T-cell (primary cell): Measurements from ENCODE around the gene CSNK1D. TPM values are rescaled to one million over a fixed set of nuclear protein-coding genes. Genes with fewer than 3 reads are reported as not detected.
"Not testable (repeated sequence)": the region's sequence is repeated elsewhere in the genome, so short reads cannot be mapped to it uniquely, and the experiment has no call there.

Experiments used
- ATAC-seq, 4 experiments: fragments of 200-7000 bp in 3 of 4; fragments of 150-1000 bp in 1 of 4; cut with Tn5 transposase; replicated peaks in 1 of 4; 1 replicate in 3 of 4; 2 replicates in 1 of 4; pipeline ENCODE4 v1.10.0; 2021; ENCODE audit warnings: moderate library complexity in 3 of 4, mild to moderate bottlenecking in 2 of 4, moderate number of reproducible peaks in 1 of 4
- CTCF ChIA-PET, 2 donors: fragments of 300-600 bp; sonication (Branson Sonifier 250); formaldehyde crosslinking; loops; one replicate each; lab custom pipeline; 2022; ENCODE audit warnings: antibody characterized with exemption in 2 of 2; lab: Charles Lee
- POLR2A ChIA-PET, 2 donors: fragments of 300-600 bp; sonication (Branson Sonifier 250); formaldehyde crosslinking; loops; one replicate each; lab custom pipeline; 2022; ENCODE audit warnings: antibody characterized with exemption in 2 of 2; lab: Charles Lee
- DNase-seq, 35 experiments: peaks; one replicate each; pipeline versions ENCODE4 v3.0.0 to v3.0.0-alpha.2; 2013 to 2023
- H3K27ac ChIP-seq: one replicate; pipeline ENCODE4 v1.5.1; 2013; ENCODE audit warnings: low read length
- H3K27me3 ChIP-seq, 2 experiments: replicated peaks in 1 of 2; 1 replicate in 1 of 2; 2 replicates in 1 of 2; pipeline versions ENCODE4 v1.6.1 to v1.7.0; 2013; ENCODE audit warnings: low read length in 1 of 2, mixed read lengths in 1 of 2; ENCODE audit not compliant: control insufficient read depth in 2 of 2, insufficient read depth in 2 of 2; ENCODE audit errors: extremely low read depth in 1 of 2
- H3K36me3 ChIP-seq, 2 donors: 1 replicate in 1 of 2; 2 replicates in 1 of 2; pipeline versions ENCODE4 v1.6.1 to v1.7.0; 2013; ENCODE audit warnings: low read length in 1 of 2; ENCODE audit not compliant: control insufficient read depth in 2 of 2, insufficient read depth in 1 of 2; ENCODE audit errors: extremely low read depth in 1 of 2
- H3K4me1 ChIP-seq, 2 experiments: 1 replicate in 1 of 2; 2 replicates in 1 of 2; pipeline versions ENCODE4 v1.6.1 to v1.7.0; 2013; ENCODE audit warnings: low read length in 2 of 2, mixed read lengths in 1 of 2; ENCODE audit not compliant: insufficient read depth in 2 of 2, control insufficient read depth in 1 of 2; ENCODE audit errors: extremely low read depth in 1 of 2
- H3K4me3 ChIP-seq, 2 donors: 1 replicate in 1 of 2; 2 replicates in 1 of 2; pipeline versions ENCODE4 v1.5.1 to v1.7.0; 2013; ENCODE audit warnings: mild to moderate bottlenecking in 2 of 2, low read length in 1 of 2, moderate library complexity in 1 of 2; ENCODE audit not compliant: control insufficient read depth in 1 of 2; ENCODE audit errors: extremely low read depth in 1 of 2
- H3K9me3 ChIP-seq: 2 replicates; pipeline ENCODE4 v1.7.0; 2013
- H3K27ac Mint-ChIP-seq, 2 donors: one replicate each; pipeline ENCODE4 v1.8.0; 2020 to 2021; ENCODE audit warnings: mild to moderate bottlenecking in 2 of 2, mixed read lengths in 2 of 2
- H3K27me3 Mint-ChIP-seq, 2 donors: one replicate each; pipeline ENCODE4 v1.8.0; 2021 to 2022; ENCODE audit warnings: mixed read lengths in 2 of 2
- H3K36me3 Mint-ChIP-seq: one replicate; pipeline ENCODE4 v1.8.0; 2021; ENCODE audit warnings: mixed read lengths
- H3K4me1 Mint-ChIP-seq, 3 donors: one replicate each; pipeline ENCODE4 v1.8.0; 2020 to 2022; ENCODE audit warnings: mixed read lengths in 3 of 3, mild to moderate bottlenecking in 1 of 3
- H3K4me3 Mint-ChIP-seq, 3 donors: one replicate each; pipeline ENCODE4 v1.8.0; 2020 to 2022; ENCODE audit warnings: mild to moderate bottlenecking in 3 of 3, mixed read lengths in 3 of 3, moderate library complexity in 3 of 3
- H3K9me3 Mint-ChIP-seq, 3 donors: one replicate each; pipeline ENCODE4 v1.8.0; 2020 to 2022; ENCODE audit warnings: mixed read lengths in 3 of 3
- WGBS: methylation state at CpG from one replicate; pipeline ENCODE4 v1.1.5; 2013; ENCODE audit warnings: missing lambda C conversion rate; ENCODE audit not compliant: insufficient coverage; 5-methylcytosine and 5-hydroxymethylcytosine counted together
- total RNA-seq, 35 experiments: library from RNA in 6 of 35; stranded (reverse) in 6 of 35; fragments of 120-200 nt in 1 of 35; gene quantifications; one replicate each; pipeline versions ENCODE4 v1.2.1 to v1.2.4 and lab custom pipeline; 2013 to 2026

Gene CSNK1D
- total RNA-seq, 5 donors from 2014 or later (not counting 1 experiment from before 2014, with no cell fraction given), result 177 to 273 (median 194) TPM

GRCh38 chr17:82263641-82264040 is 9.9 kb downstream of the CSNK1D start:
- no peak for DNase-seq
- no peak overlapping the region for H3K27ac Mint-ChIP-seq
- CTCF ChIA-PET, result no interaction called here

GRCh38 chr17:82262344-82262743 is 11.2 kb downstream of the CSNK1D start:
- ATAC-seq (no peak), DNase-seq (no peak)
- H3K36me3 Mint-ChIP-seq, result peaks cover 62% of the 10 kb centered on the region
- ChIA-PET CTCF (no interaction called here), POLR2A (no interaction called here)
- H3K27me3 Mint-ChIP-seq, result no peaks in the 10 kb centered on the region
- H3K4me1 Mint-ChIP-seq, result peaks cover 53 to 54% (median 53%) of the 10 kb centered on the region in 3 donors
- H3K36me3 ChIP-seq, result peaks cover 23 to 89% of the 10 kb centered on the region in 2 donors
- 100% methylated on average over 2 of the region's 4 CpGs for WGBS
- H3K4me1 ChIP-seq, result peaks cover 0 to 21% of the 10 kb centered on the region in 2 experiments
- H3K27ac Mint-ChIP-seq, result peak overlapping the region in 1 of 2 donors; percentile 66
- no peaks in the 10 kb centered on the region for H3K27me3 ChIP-seq
- H3K27ac ChIP-seq, result no peak overlapping the region
- no peak overlapping the region for H3K4me3 Mint-ChIP-seq
- no peaks in the 10 kb centered on the region for H3K9me3 ChIP-seq
- no peak overlapping the region for H3K4me3 ChIP-seq
- H3K9me3 Mint-ChIP-seq, result no peaks in the 10 kb centered on the region

More at GRCh38 chr17:82263641-82264040, 9.9 kb downstream of the CSNK1D start:
- POLR2A ChIA-PET, result interaction anchor here in 1 of 2 donors (0.7 kb wide), 1 partner anchor 40 kb away, joined by 4 read pairs; no protein-coding TSS in a partner anchor
- no peaks in the 10 kb centered on the region for H3K9me3 ChIP-seq
- WGBS, result 96% methylated on average over 6 of the region's 9 CpGs
- H3K4me1 Mint-ChIP-seq, result peaks cover 56 to 62% (median 58%) of the 10 kb centered on the region in 3 donors
- peaks cover 2 to 29% of the 10 kb centered on the region in 2 experiments for H3K4me1 ChIP-seq
- no peak overlapping the region for H3K4me3 Mint-ChIP-seq
- ATAC-seq, result no peak
- H3K36me3 ChIP-seq, result peaks cover 23 to 90% of the 10 kb centered on the region in 2 donors
- peaks cover 53% of the 10 kb centered on the region for H3K36me3 Mint-ChIP-seq
- no peak overlapping the region for H3K27ac ChIP-seq
- no peaks in the 10 kb centered on the region for H3K27me3 ChIP-seq
- H3K4me3 ChIP-seq, result no peak overlapping the region
- H3K9me3 Mint-ChIP-seq, result no peaks in the 10 kb centered on the region
- no peaks in the 10 kb centered on the region for H3K27me3 Mint-ChIP-seq

- WGBS, result 98% methylated on average over 7 of the region's 8 CpGs
- H3K27ac Mint-ChIP-seq, H3K4me3 ChIP-seq, H3K27me3 ChIP-seq, ATAC-seq, CTCF ChIA-PET, H3K27me3 Mint-ChIP-seq, H3K9me3 ChIP-seq, H3K4me3 Mint-ChIP-seq, H3K27ac ChIP-seq, H3K9me3 Mint-ChIP-seq, POLR2A ChIA-PET, DNase-seq: not testable (repeated sequence)
- Mint-ChIP-seq H3K36me3 (peaks cover 60% of the 10 kb centered on the region), H3K4me1 (peaks cover 45 to 52% (median 50%) of the 10 kb centered on the region in 3 donors)
- Histone ChIP-seq H3K4me1 (peaks cover 0 to 13% of the 10 kb centered on the region in 2 experiments), H3K36me3 (peaks cover 23 to 92% of the 10 kb centered on the region in 2 donors)
Measured at GRCh38 chr17:82259972-82260961, 13.2 kb downstream of the CSNK1D start.

GRCh38 chr17:82258555-82258954 is 14.9 kb downstream of the CSNK1D start:
- ATAC-seq (no peak), DNase-seq (no peak)
- Mint-ChIP-seq H3K27ac (peak overlapping the region in 1 of 2 donors; percentile 5), H3K36me3 (peaks cover 51% of the 10 kb centered on the region), H3K4me3 (no peak overlapping the region), H3K4me1 (peaks cover 39 to 47% (median 46%) of the 10 kb centered on the region in 3 donors), H3K27me3 (no peaks in the 10 kb centered on the region), H3K9me3 (no peaks in the 10 kb centered on the region)
- Histone ChIP-seq H3K27me3 (no peaks in the 10 kb centered on the region), H3K4me1 (peaks cover 0 to 14% of the 10 kb centered on the region in 2 experiments), H3K27ac (no peak overlapping the region), H3K9me3 (no peaks in the 10 kb centered on the region), H3K36me3 (peaks cover 22 to 84% of the 10 kb centered on the region in 2 donors), H3K4me3 (no peak overlapping the region)
- 94% methylated on average over 2 of the region's 5 CpGs for WGBS
- ChIA-PET POLR2A (interaction anchor here in 1 of 2 donors (0.6 kb wide), 1 partner anchor 237 kb away, joined by 11 read pairs; no protein-coding TSS in a partner anchor), CTCF (no interaction called here)

DNA sequence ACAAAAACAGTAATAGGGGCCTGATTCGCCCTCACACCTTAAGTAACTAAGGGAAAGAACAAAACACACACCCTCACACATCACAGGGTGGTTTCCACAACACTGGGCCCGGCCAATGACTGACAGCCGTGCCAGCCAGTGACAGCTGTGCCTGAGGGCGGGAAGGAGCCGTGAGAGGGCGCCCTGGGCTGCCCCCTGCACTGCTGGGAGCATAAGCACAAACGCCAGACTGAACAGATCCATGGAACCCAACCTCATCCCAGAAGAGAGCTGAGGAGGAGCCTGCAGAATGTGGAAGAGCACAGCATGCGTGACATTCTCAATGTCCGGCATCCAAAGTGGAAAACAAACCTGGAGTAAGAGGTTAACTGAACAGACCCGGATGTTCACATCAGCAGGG is 16.0 kb downstream of the CSNK1D start:
- H3K27ac Mint-ChIP-seq, result peak overlapping the region; percentile 70 to 79
- Histone ChIP-seq H3K4me1 (peaks cover 0 to 14% of the 10 kb centered on the region in 2 experiments), H3K36me3 (peaks cover 29 to 84% of the 10 kb centered on the region in 2 donors), H3K27me3 (no peaks in the 10 kb centered on the region), H3K9me3 (no peaks in the 10 kb centered on the region), H3K27ac (peak overlapping the region; percentile 72), H3K4me3 (no peak overlapping the region)
- 68% methylated on average over 8 of the region's 10 CpGs for WGBS
- DNase-seq, result peak in 32 of 35 experiments; percentile 41 to 82 (median 72)
- H3K27me3 Mint-ChIP-seq, result no peaks in the 10 kb centered on the region
- H3K4me1 Mint-ChIP-seq, result peaks cover 36 to 46% (median 43%) of the 10 kb centered on the region in 3 donors
- peak; percentile 66 to 90 (median 76) for ATAC-seq
- CTCF ChIA-PET, result no interaction called here
- POLR2A ChIA-PET, result no interaction called here
- peaks cover 57% of the 10 kb centered on the region for H3K36me3 Mint-ChIP-seq
- H3K9me3 Mint-ChIP-seq, result no peaks in the 10 kb centered on the region
- H3K4me3 Mint-ChIP-seq, result peak overlapping the region in 1 of 3 donors; percentile 22

- H3K9me3 Mint-ChIP-seq, result no peaks in the 10 kb centered on the region
- peaks cover 54% of the 10 kb centered on the region for H3K36me3 Mint-ChIP-seq
- no peaks in the 10 kb centered on the region for H3K27me3 ChIP-seq
- H3K4me3 Mint-ChIP-seq, result no peak overlapping the region
- WGBS, result 93% methylated on average over 9 of the region's 14 CpGs
- ChIA-PET POLR2A (interaction anchor here in 1 of 2 donors (1.2 kb wide), 1 partner anchor 36 kb away, joined by 3 read pairs; no protein-coding TSS in a partner anchor), CTCF (no interaction called here)
- H3K27ac ChIP-seq, result peak overlapping the region; percentile 72
- peaks cover 30 to 40% (median 38%) of the 10 kb centered on the region in 3 donors for H3K4me1 Mint-ChIP-seq
- H3K4me3 ChIP-seq, result no peak overlapping the region
- DNase-seq (no peak), ATAC-seq (no peak)
- peaks cover 31 to 84% of the 10 kb centered on the region in 2 donors for H3K36me3 ChIP-seq
- H3K27ac Mint-ChIP-seq, result peak overlapping the region in 1 of 2 donors; percentile 36
- no peaks in the 10 kb centered on the region for H3K9me3 ChIP-seq
- peaks cover 0 to 14% of the 10 kb centered on the region in 2 experiments for H3K4me1 ChIP-seq
- no peaks in the 10 kb centered on the region for H3K27me3 Mint-ChIP-seq
Measured at GRCh38 chr17:82256242-82256885, 17.1 kb downstream of the CSNK1D start.
